Left renal pelvis (tissue), 4 donors: Measurements from ENCODE around the gene RBMXL2. TPM values are rescaled to one million over a fixed set of nuclear protein-coding genes. Genes with fewer than 3 reads are reported as not detected.

Source experiments
- polyA plus RNA-seq, 4 donors: library from polyadenylated mRNA; unstranded; fragments of 120-200 nt; gene quantifications; one replicate each; pipeline ENCODE4 v1.2.1, GENCODE V29; 2013; ENCODE audit not compliant: insufficient read length in 4 of 4

The RBMXL2 gene
- polyA plus RNA-seq, 4 donors, result 0.10 to 0.20 (median 0.18) TPM; not detected in 1

Other genes starting within 250 kb of the RBMXL2 start
- gene OR10A5, start 243.3 kb upstream of the RBMXL2 start, polyA plus RNA-seq, result not detected
- gene OR10A2, start 225.9 kb upstream of the RBMXL2 start, polyA plus RNA-seq, result under 1 TPM in 2 of 4 donors, not detected in 2; 0.04 to 0.09 TPM
- not detected for gene OR10A4, start 212.4 kb upstream of the RBMXL2 start, polyA plus RNA-seq
- gene OR2D2, start 196.5 kb upstream of the RBMXL2 start, polyA plus RNA-seq, result not detected
- gene OR2D3, start 168.0 kb upstream of the RBMXL2 start, polyA plus RNA-seq, result not detected
- gene ZNF215, start 162.6 kb upstream of the RBMXL2 start, polyA plus RNA-seq, result 1 to 10 TPM; 1.6 to 3.8 (median 3.2) TPM
- 10 to 100 TPM in 3 of 4 donors, 1 to 10 TPM in 1; 7.4 to 14.2 (median 11.4) TPM for gene ZNF214, start 68.7 kb upstream of the RBMXL2 start, polyA plus RNA-seq
- gene NLRP14, start 68.5 kb upstream of the RBMXL2 start, polyA plus RNA-seq, result under 1 TPM; 0.15 to 0.73 (median 0.67) TPM
- 1 to 10 TPM in 3 of 4 donors, under 1 TPM in 1; 0.49 to 4.9 (median 4.6) TPM for gene SYT9, start 162.9 kb downstream of the RBMXL2 start, polyA plus RNA-seq